HepG2 (cell line): ENCODE results near the gene RPL18. TPM values are rescaled to one million over a fixed set of nuclear protein-coding genes. Genes with fewer than 3 reads are reported as not detected.

Experiments
- DMTF1 ChIP-seq: sonication (generic); formaldehyde crosslinking; IDR thresholded peaks from 2 replicates; pipeline ENCODE4 v1.4.0; 2020; ENCODE audit warnings: mild to moderate bottlenecking, missing genetic modification reagents
- HNF1A ChIP-seq, 2 experiments: sonication (generic) in 1 of 2; formaldehyde crosslinking in 1 of 2; IDR thresholded peaks; 2 replicates each; pipeline versions ENCODE4 v1.4.0 to v1.6.1; 2016 to 2020; ENCODE audit warnings: borderline replicate concordance in 1 of 2, low read depth in 1 of 2, mild to moderate bottlenecking in 1 of 2, missing genetic modification reagents in 1 of 2
- PAXIP1 ChIP-seq: sonication (generic); formaldehyde crosslinking; conservative IDR thresholded peaks from 2 replicates; pipeline ENCODE4 v1.4.0; 2020; ENCODE audit warnings: mild to moderate bottlenecking, missing genetic modification reagents, moderate library complexity
- PITX1 ChIP-seq: sonication (generic); formaldehyde crosslinking; IDR thresholded peaks from 2 replicates; pipeline ENCODE4 v1.5.1; 2020; ENCODE audit warnings: mild to moderate bottlenecking, missing genetic modification reagents
- SNAPC4 ChIP-seq: sonication (generic); formaldehyde crosslinking; IDR thresholded peaks from 2 replicates; pipeline ENCODE4 v1.4.0; 2020; ENCODE audit warnings: mild to moderate bottlenecking, missing genetic modification reagents
- ZFP1 ChIP-seq: IDR thresholded peaks from 2 replicates; pipeline ENCODE4 v1.6.1; 2016
- ZNF235 ChIP-seq: sonication (generic); formaldehyde crosslinking; IDR thresholded peaks from 2 replicates; pipeline ENCODE4 v1.8.1; 2023; ENCODE audit warnings: mild to moderate bottlenecking, missing genetic modification reagents, borderline replicate concordance
- ZNF274 ChIP-seq: sonication (generic); formaldehyde crosslinking; IDR thresholded peaks from 2 replicates; pipeline ENCODE4 v1.5.1; 2020; ENCODE audit warnings: mild to moderate bottlenecking, missing genetic modification reagents
- ZNF597 ChIP-seq: sonication (generic); formaldehyde crosslinking; IDR thresholded peaks from 2 replicates; pipeline ENCODE4 v1.5.0; 2020; ENCODE audit warnings: missing genetic modification reagents
- ZNF839 ChIP-seq: sonication (generic); formaldehyde crosslinking; IDR thresholded peaks from 2 replicates; pipeline ENCODE4 v1.4.0; 2020; ENCODE audit warnings: missing genetic modification reagents, mild to moderate bottlenecking, borderline replicate concordance
- polyA plus RNA-seq, 8 experiments: library from polyadenylated mRNA; depleted of rRNA in 3 of 8; stranded (reverse) in 7 of 8; unstranded in 1 of 8; fragments of >200 nt; fragmentation: Illumina TruSeq in 4 of 8; extraction: Trizol in 4 of 8; gene quantifications; 2 replicates each; pipeline versions ENCODE4 v1.2.1 to v1.2.3, GENCODE V29; 2011 to 2016; ENCODE audit warnings: low read depth in 4 of 8, missing spikeins in 1 of 8, mixed read lengths in 1 of 8; ENCODE audit not compliant: insufficient read depth in 1 of 8
- total RNA-seq, 5 experiments: library from RNA; depleted of rRNA; stranded (reverse); fragments of >200 nt; fragmentation: Illumina TruSeq; extraction: Trizol; gene quantifications; 2 replicates each; pipeline ENCODE4 v1.2.3, GENCODE V29; 2016; ENCODE audit warnings: low read depth in 1 of 5

The RPL18 gene
- total and polyA plus RNA-seq, 2 of the 13 experiments (the other 11 are each of a cell fraction or from before 2014, with no cell fraction given), result 1,485 to 1,639 TPM

- TF ChIP-seq SNAPC4 (CRISPR knock-in tag), result no peak
- TF ChIP-seq ZNF839 (CRISPR knock-in tag), result no peak
- TF ChIP-seq PAXIP1, result no peak
- no peak for TF ChIP-seq ZNF274 (CRISPR knock-in tag)
- TF ChIP-seq ZNF235 (CRISPR knock-in tag), result no peak
- no peak for TF ChIP-seq ZNF597 (CRISPR knock-in tag)
- no peak for TF ChIP-seq ZFP1
- no peak for TF ChIP-seq DMTF1 (CRISPR knock-in tag)
- no peak for TF ChIP-seq HNF1A (IDR thresholded peaks at IDR 0.05; ENCODE audit: low read depth)
- no peak for TF ChIP-seq HNF1A (CRISPR knock-in tag; IDR thresholded peaks at IDR 0.05; ENCODE audit: borderline replicate concordance)
- TF ChIP-seq PITX1 (CRISPR knock-in tag), result no peak
Measured at GRCh38 chr19:48614436-48615230, 4.3 kb downstream of the RPL18 start, which contains the start of gene FAM83E (continued).
